Activated CD4-positive, alpha-beta T cell treated with anti-CD3 and anti-CD28 coated beads, Interleukin-10, Interleukin-2, amounts not matched to agents 100 ng/mL and 50 ng/mL, durations not matched to agents 16 hours and 8 hours (primary cell): ENCODE measurements around the gene CADM1.

Experiments
- DNase-seq: peaks from one replicate; pipeline ENCODE4 v3.0.0-alpha.2; 2020

Gene CADM1

GRCh38 chr11:115237578-115237977 lies 266.6 kb downstream of the CADM1 start:
- DNase-seq = no peak

DNA sequence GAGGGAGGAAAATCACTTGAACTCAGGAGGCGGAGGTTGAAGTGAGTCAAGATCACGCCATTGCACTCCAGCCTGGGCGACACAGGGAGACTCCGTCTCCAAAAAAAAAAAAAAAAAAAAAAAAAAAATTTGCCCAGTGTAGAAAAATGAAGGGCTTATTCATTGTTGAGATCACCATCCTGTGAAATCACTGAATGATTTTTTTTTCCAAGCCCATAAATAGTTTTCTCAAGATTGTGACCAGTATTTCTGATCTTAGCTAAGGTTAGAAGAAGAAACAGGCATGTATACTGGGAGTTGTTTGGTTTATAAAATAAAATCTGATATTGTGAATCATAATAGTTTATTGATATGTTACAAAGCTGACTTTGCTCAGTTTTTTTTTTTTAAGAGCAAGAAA lies 269.4 kb downstream of the CADM1 start:
- DNase-seq = no peak

- no peak for DNase-seq
These were observed 277.7 kb downstream of the CADM1 start for GRCh38 chr11:115226556-115226955.

GRCh38 chr11:115224551-115224950 lies 279.7 kb downstream of the CADM1 start:
- DNase-seq = no peak

- DNase-seq = no peak
These were observed 281.2 kb downstream of the CADM1 start for GRCh38 chr11:115222863-115223530.

DNA sequence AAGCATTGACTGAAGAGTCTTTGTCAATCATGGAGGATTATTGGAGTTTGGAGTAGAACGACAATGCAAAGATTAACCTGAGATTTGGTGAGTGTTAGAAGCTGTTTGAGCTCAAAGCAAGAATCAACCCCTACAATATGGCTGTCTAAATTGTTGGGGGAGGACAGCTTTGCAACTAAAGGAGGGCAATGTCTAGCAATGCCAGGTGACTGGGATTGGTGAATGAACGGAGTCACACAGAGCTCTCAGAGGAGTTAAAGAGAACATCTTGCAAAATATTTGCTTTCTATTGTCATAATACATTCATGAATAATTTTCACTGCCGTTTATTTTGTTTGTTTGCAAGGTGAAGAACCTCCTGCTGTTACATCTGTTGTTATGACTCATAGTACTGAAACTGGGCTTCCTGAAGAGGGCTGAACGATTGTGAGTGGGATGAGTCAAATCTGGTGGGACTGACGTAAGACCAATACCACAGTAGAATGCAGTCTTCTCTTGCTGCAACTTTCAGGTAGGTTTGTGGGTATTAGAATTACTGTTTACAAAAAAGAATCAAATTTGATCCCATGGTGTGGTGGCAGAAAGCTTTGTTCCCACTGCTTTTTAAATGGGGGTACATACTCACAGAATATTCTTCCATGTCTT lies 281.9 kb downstream of the CADM1 start:
- peak; percentile 95 for DNase-seq

GRCh38 chr11:115221461-115222069 lies 282.6 kb downstream of the CADM1 start:
- peak; percentile 7 for DNase-seq

DNA sequence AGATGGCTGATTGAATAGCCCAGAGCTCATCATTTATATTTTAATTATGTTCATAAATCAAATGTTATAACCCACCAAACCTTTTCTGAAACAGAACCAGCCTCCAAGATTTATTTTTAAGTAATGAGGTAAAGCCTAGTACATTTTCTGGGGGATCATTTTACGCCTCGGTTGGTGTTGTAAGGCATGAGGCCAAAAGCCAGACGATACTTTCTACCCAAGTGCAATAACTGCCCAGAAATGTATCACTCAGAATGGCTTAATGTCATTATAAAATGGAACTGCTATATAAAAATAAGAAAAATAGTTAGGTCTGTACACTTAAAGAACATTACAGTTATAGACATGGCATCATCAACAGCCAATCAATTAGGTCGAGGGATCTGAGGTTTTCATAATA lies 283.3 kb downstream of the CADM1 start:
- no peak for DNase-seq

- DNase-seq = no peak
These were observed 283.8 kb downstream of the CADM1 start for GRCh38 chr11:115220423-115220822.

- no peak for DNase-seq
These were observed 284.8 kb downstream of the CADM1 start for GRCh38 chr11:115219376-115219775.

- DNase-seq = peak; percentile 50
These were observed 286.4 kb downstream of the CADM1 start for GRCh38 chr11:115217726-115218311.

DNA sequence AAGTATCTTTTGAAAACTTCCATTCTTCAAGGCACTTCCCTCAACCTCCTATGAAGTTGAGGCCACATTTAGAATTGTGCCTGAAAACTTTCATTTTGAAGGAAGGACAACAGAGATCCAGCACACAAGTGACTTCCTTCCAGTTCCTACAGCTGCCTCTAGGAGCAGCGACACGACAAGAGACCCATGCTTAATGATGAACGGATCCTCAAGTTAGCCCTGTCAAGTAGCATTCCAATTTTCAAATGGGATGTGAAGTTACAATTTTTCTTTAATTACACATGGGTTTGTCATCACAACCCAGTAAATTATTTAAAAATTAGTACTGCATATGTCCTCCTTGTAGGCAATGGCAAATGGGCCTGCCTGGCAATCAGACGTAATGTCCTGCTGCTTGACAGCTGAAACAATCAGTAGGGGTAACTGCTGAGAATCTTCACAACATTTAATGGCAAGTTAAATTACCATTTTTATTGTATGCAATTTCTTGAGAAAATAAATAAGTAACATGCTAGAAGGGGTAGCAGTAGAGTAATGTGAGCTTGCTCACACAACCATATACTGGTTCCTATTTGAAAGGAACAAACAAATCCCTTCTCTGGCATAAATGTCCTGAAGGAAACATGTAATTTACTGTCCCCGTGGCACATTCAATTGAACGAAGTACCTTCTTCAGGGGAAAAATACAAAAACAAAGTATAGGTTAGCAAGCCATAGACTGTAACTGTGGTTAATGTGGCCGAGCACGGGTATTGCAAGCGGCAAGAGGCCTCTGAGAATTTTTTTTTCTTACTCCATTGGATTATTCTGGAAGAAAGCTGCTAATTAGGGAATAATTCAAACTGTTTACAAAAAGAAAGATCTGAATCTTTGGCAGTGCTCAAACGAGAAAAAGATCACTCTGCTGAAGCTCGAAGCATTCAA lies 288.3 kb downstream of the CADM1 start:
- no peak for DNase-seq

DNA sequence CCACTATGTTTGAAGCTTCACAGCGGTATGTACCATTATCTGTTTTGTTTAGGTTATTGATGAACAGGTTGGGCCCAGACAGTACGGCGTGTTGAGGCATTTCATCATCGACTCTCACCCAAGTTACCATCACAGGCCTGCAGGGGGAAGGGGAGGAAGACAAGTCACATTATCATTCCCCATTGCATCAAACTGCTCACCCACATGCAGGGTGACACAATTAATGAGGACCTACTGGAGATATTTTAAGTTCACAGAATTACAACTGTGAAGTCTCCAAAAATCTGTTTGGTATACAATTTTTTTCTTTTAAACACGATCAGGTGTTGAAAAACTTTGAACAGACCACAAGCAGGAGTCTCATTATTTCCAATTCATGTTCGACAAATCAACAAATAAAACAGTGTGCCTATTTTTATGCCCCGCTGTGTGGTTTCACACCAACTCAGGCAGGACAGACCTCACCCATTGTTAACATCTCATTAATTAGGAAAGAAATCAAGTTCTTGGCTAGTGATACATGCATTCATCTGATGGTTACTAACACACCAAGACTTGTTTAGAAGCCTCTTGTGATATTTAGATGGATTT lies 289.5 kb downstream of the CADM1 start:
- no peak for DNase-seq

GRCh38 chr11:115213007-115213406 lies 291.2 kb downstream of the CADM1 start:
- DNase-seq = no peak

DNA sequence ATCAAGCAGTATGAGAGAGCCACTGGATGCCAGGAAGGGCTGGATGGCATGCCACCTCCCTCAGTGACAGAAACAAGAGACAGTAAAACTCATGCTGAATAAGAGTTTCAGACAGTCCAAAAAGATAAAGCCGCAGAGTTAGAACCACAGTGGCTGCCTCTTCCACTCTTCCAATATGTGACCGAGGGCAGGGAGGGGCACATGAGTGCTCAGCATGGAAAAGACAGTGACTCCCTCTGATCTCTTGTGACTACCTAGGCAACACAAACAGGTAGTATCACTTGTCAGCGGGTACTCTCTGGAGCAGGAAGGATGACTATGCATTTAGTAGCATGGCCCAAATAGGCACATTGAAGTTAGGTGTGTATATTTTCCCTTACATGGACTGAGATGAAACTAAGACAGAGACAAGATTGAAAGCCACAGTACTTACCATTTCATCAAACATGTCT lies 295.4 kb downstream of the CADM1 start:
- no peak for DNase-seq

- no peak for DNase-seq
These were observed 296.3 kb downstream of the CADM1 start for GRCh38 chr11:115207916-115208315.

GRCh38 chr11:115207166-115207591 lies 297.0 kb downstream of the CADM1 start:
- DNase-seq = no peak

- DNase-seq = no peak
These were observed 297.7 kb downstream of the CADM1 start for GRCh38 chr11:115206365-115207022.

- DNase-seq = no peak
These were observed 301.2 kb downstream of the CADM1 start for GRCh38 chr11:115202900-115203552.

DNA sequence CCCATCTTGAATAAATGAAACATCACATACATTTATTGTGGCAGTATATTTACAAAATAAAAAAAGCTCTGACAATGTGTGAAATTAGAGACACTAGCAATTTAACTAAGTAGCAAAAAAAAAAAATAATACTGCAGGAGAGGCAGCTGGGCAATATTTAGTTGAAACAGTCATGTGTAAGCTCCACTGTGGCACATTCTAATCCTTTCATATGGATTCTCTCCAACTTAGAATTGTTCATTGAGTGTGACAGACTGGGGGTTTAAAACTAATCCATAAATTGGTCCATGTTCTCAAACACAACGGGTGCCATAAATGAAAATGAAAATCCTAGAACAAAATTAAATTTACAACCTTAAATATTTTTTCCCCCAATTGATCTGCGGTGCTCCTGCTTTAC lies 302.1 kb downstream of the CADM1 start:
- DNase-seq = no peak

DNA sequence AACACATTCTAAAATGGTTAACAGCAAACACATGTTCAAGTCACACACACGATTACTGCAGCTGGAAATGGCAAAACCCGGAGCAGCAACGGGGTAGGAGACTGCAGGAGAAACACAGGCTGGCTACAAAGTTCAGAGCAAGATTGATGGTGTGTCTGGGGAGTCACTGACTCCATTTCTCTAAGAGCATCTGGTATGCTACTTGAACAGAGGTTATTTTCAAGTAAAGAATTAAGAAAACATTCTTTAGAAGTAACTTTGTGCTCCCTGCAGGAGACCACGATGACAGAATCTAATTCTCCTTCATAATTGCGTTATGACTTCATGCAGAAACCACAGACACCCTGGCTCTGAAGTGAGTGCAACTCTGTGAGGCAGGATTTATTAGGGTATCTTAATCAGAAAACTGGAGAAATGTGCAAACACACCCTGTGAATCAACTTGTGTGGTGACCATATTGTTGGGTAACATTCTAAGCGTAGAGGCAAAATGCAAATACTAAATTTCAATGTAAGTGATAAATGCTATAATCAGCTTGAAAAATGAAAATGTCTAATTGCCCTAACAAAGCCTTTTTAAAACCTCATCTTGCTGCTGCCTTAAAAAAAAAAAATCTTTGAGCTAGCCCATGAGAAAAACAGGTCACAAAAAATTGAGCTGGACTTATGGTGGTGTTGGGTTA lies 303.0 kb downstream of the CADM1 start:
- DNase-seq = peak; percentile 69
